H1 (cell line): ENCODE data around the gene ZDHHC22.

ENCODE experiments used
- ASH2L ChIP-seq: fragments of 200-600, 300-600 bp; sonication (generic); IDR thresholded peaks from one replicate; pipeline ENCODE4 v1.7.1; 2017; ENCODE audit warnings: low read length
- CREB1 ChIP-seq: IDR thresholded peaks from 2 replicates; pipeline ENCODE4 v1.6.1; 2012; ENCODE audit warnings: inconsistent platforms
- CTCF ChIP-seq, 3 experiments: IDR thresholded peaks; 1 replicate in 2 of 3; 2 replicates in 1 of 3; pipeline versions ENCODE4 v1.5.1 to v1.6.1; 2011; ENCODE audit warnings: low read length in 3 of 3, mild to moderate bottlenecking in 3 of 3, inconsistent platforms in 2 of 3, low read depth in 1 of 3, moderate library complexity in 1 of 3; ENCODE audit not compliant: insufficient read depth in 1 of 3; ENCODE audit errors: control extremely low read depth in 1 of 3
- EGR1 ChIP-seq: IDR thresholded peaks from 2 replicates; pipeline ENCODE4 v1.6.1; 2011; ENCODE audit warnings: low read depth, low read length, borderline replicate concordance
- EP300 ChIP-seq, 2 experiments: IDR thresholded peaks; 1 replicate in 1 of 2; 2 replicates in 1 of 2; pipeline ENCODE4 v1.6.1; 2011 to 2012; ENCODE audit warnings: low read depth in 2 of 2, low read length in 2 of 2, mild to moderate bottlenecking in 2 of 2, borderline replicate concordance in 1 of 2, inconsistent platforms in 1 of 2, moderate library complexity in 1 of 2
- EZH2 ChIP-seq: fragments of 200-600 bp; sonication (generic); IDR thresholded peaks from 2 replicates; pipeline ENCODE4 v1.7.1; 2012; ENCODE audit warnings: low read depth, mild to moderate bottlenecking, moderate library complexity, low read length, inconsistent platforms; ENCODE audit not compliant: severe bottlenecking
- MAX ChIP-seq: IDR thresholded peaks from 2 replicates; pipeline ENCODE4 v1.6.1; 2012; ENCODE audit warnings: inconsistent platforms
- POLR2A ChIP-seq, 2 experiments: IDR thresholded peaks; 1 replicate in 1 of 2; 2 replicates in 1 of 2; pipeline ENCODE4 v1.6.1; 2011; ENCODE audit warnings: low read depth in 2 of 2, low read length in 2 of 2, mild to moderate bottlenecking in 2 of 2; ENCODE audit errors: control extremely low read depth in 1 of 2
- POLR2AphosphoS5 ChIP-seq: IDR thresholded peaks from 2 replicates; pipeline ENCODE4 v1.6.1; 2011; ENCODE audit warnings: low read depth, low read length
- RNF2 ChIP-seq: fragments of 200-900, 300-1000 bp; sonication (generic); IDR thresholded peaks from 2 replicates; pipeline ENCODE4 v1.7.1; 2016; ENCODE audit warnings: borderline replicate concordance, low read depth, mild to moderate bottlenecking, antibody characterized with exemption, low read length; ENCODE audit not compliant: poor library complexity, severe bottlenecking; ENCODE audit errors: missing control alignments
- SIN3A ChIP-seq, 2 experiments: IDR thresholded peaks in 1 of 2; conservative IDR thresholded peaks in 1 of 2; 2 replicates each; pipeline ENCODE4 v1.6.1; 2011 to 2012; ENCODE audit warnings: low read length in 2 of 2, improper control_type of control experiment in 1 of 2, low read depth in 1 of 2, mild to moderate bottlenecking in 1 of 2

GRCh38 chr14:77144412-77145115 is 3.0 kb upstream of the ZDHHC22 start:
- no peak for TF ChIP-seq EZH2
- no peak for TF ChIP-seq CREB1
- no peak for TF ChIP-seq CTCF (IDR thresholded peaks at IDR 0.05; ENCODE audit: control extremely low read depth in 1 of 3, insufficient read depth in 1 of 3, low read depth in 1 of 3, low read length in 3 of 3)
- TF ChIP-seq POLR2AphosphoS5 = no peak
- TF ChIP-seq POLR2A (IDR thresholded peaks at IDR 0.05; ENCODE audit: control extremely low read depth in 1 of 2, low read depth in 2 of 2, low read length in 2 of 2) = no peak
- TF ChIP-seq MAX = no peak
- TF ChIP-seq EGR1 = no peak
- no peak for TF ChIP-seq ASH2L
- no peak for TF ChIP-seq EP300 (IDR thresholded peaks at IDR 0.05; ENCODE audit: borderline replicate concordance in 1 of 2, low read depth in 2 of 2, low read length in 2 of 2)
- no peak for TF ChIP-seq SIN3A (conservative IDR thresholded peaks at IDR 0.05 in 1 of 2, IDR thresholded peaks at IDR 0.05 in 1 of 2; ENCODE audit: low read depth in 1 of 2, low read length in 2 of 2)
- no peak for TF ChIP-seq RNF2
